Right cardiac atrium (tissue), 5 donors: ENCODE data around the gene ZNF189. TPM values are rescaled to one million over a fixed set of nuclear protein-coding genes. Genes with fewer than 3 reads are reported as not detected.
A peak's percentile ranks its signal among the peaks of the same experiment; 100 is the strongest.

Source experiments
- ATAC-seq, 2 donors: fragments of 200-7000 bp; cut with Tn5 transposase; one replicate each; pipeline versions ENCODE4 v1.8.0 to v1.9.1; 2020; ENCODE audit warnings: moderate library complexity in 2 of 2, mild to moderate bottlenecking in 1 of 2
- DNase-seq, 3 donors: peaks; one replicate each; pipeline ENCODE4 v3.0.0-alpha.2; 2020
- H3K27ac ChIP-seq: one replicate; pipeline ENCODE4 v1.5.1; 2013; ENCODE audit warnings: mild to moderate bottlenecking, low read length, control low read depth, moderate library complexity
- H3K27me3 ChIP-seq: one replicate; pipeline ENCODE4 v1.6.1; 2013; ENCODE audit not compliant: control insufficient read depth, insufficient read depth
- H3K4me1 ChIP-seq: one replicate; pipeline ENCODE4 v1.6.1; 2013; ENCODE audit warnings: low read length; ENCODE audit not compliant: control insufficient read depth, insufficient read depth
- H3K4me3 ChIP-seq: one replicate; pipeline ENCODE4 v1.5.1; 2013; ENCODE audit warnings: low read length, control low read depth
- H3K9me3 ChIP-seq: one replicate; pipeline ENCODE4 v1.6.1; 2013; ENCODE audit warnings: low read length; ENCODE audit not compliant: control insufficient read depth
- WGBS: extraction: QIAGEN DNeasy Blood & Tissue Kit; methylation state at CpG from one replicate; pipeline ENCODE4 v1.1.7; 2013; 5-methylcytosine and 5-hydroxymethylcytosine counted together
- intact Hi-C, 4 donors: fragments of 100-400 bp; cut with DNase I; formaldehyde crosslinking; loops; one replicate each; pipeline versions ENCODE4 v1.11.0 to v1.14.0; 2022 to 2023
- polyA plus RNA-seq: library from polyadenylated mRNA; stranded (reverse); fragments of 200-250 nt; gene quantifications from one replicate; pipeline ENCODE4 v1.2.3, GENCODE V29; 2013
- total RNA-seq, 4 donors: library from RNA; stranded (reverse); fragmentation: NEBNext Ultra II Directional; extraction: Animal tissue kit (Norgen Biotek cat#: 25700); gene quantifications; one replicate each; pipeline ENCODE4 v1.2.1, GENCODE V29; 2021
- donor health status: healthy with polysubstance abuse.
- donor health status: DM: no; HTN: yes; CAD: no.
- donor health status: DM: no; HTN: no; CAD: no.
- donor health status: DM: no; HTN: yes; CAD: no; lungs with severe emphysema.
- donor health status: DM: yes; HTN: yes; CAD: no.

The ZNF189 gene
- total and polyA plus RNA-seq, 5 donors, result 17.9 to 38.3 (median 28.7) TPM

GRCh38 chr9:101440714-101441230 lies 42.1 kb downstream of the ZNF189 start:
- DNase-seq (no peak), ATAC-seq (no peak)
- intact Hi-C loops, result no loop called here
- WGBS, result 53% methylated on average over 3 of the region's 3 CpGs
- Histone ChIP-seq H3K4me3 (no peak overlapping the region), H3K27me3 (no peaks in the 10 kb centered on the region), H3K9me3 (no peaks in the 10 kb centered on the region), H3K4me1 (no peaks in the 10 kb centered on the region), H3K27ac (no peak overlapping the region)

- peak; percentile 52 to 59 for ATAC-seq
- WGBS, result 66% methylated on average over 3 of the region's 3 CpGs
- DNase-seq, result peak in 1 of 3 donors; percentile 48
- no peak overlapping the region for H3K27ac ChIP-seq
- intact Hi-C loops, result no loop called here
- no peaks in the 10 kb centered on the region for H3K9me3 ChIP-seq
- no peaks in the 10 kb centered on the region for H3K27me3 ChIP-seq
- H3K4me1 ChIP-seq, result no peaks in the 10 kb centered on the region
- H3K4me3 ChIP-seq, result no peak overlapping the region
These were observed 43.7 kb downstream of the ZNF189 start for GRCh38 chr9:101442318-101442717.

- intact Hi-C loops, result no loop called here
- DNase-seq (no peak), ATAC-seq (no peak)
- Histone ChIP-seq H3K4me3 (no peak overlapping the region), H3K9me3 (no peaks in the 10 kb centered on the region), H3K27me3 (no peaks in the 10 kb centered on the region), H3K27ac (no peak overlapping the region), H3K4me1 (no peaks in the 10 kb centered on the region)
- 74% methylated on average over 3 of the region's 3 CpGs for WGBS
These were observed 44.1 kb downstream of the ZNF189 start for GRCh38 chr9:101442736-101443135.

- Histone ChIP-seq H3K27me3 (no peaks in the 10 kb centered on the region), H3K27ac (peak overlapping the region; percentile 75), H3K9me3 (no peaks in the 10 kb centered on the region), H3K4me1 (no peaks in the 10 kb centered on the region), H3K4me3 (no peak overlapping the region)
- WGBS, result 44% methylated on average over 9 of the region's 9 CpGs
- DNase-seq (peak; percentile 59 to 82 (median 78)), ATAC-seq (peak; percentile 95 to 96)
- intact Hi-C loops, result no loop called here
These were observed 44.7 kb downstream of the ZNF189 start for GRCh38 chr9:101443364-101443771.

- H3K4me1 ChIP-seq, result no peaks in the 10 kb centered on the region
- intact Hi-C loops, result no loop called here
- WGBS, result 47% methylated on average over 5 of the region's 5 CpGs
- DNase-seq (no peak), ATAC-seq (no peak)
- no peaks in the 10 kb centered on the region for H3K27me3 ChIP-seq
- no peak overlapping the region for H3K27ac ChIP-seq
- no peaks in the 10 kb centered on the region for H3K9me3 ChIP-seq
- no peak overlapping the region for H3K4me3 ChIP-seq
These were observed 46.8 kb downstream of the ZNF189 start for GRCh38 chr9:101445353-101446029.

GRCh38 chr9:101446732-101447131 lies 48.1 kb downstream of the ZNF189 start:
- no peak for ATAC-seq
- no peaks in the 10 kb centered on the region for H3K27me3 ChIP-seq
- intact Hi-C loops, result no loop called here
- DNase-seq, result no peak
- no peaks in the 10 kb centered on the region for H3K9me3 ChIP-seq
- H3K4me3 ChIP-seq, result no peak overlapping the region
- H3K4me1 ChIP-seq, result peaks cover 2% of the 10 kb centered on the region
- no peak overlapping the region for H3K27ac ChIP-seq

GRCh38 chr9:101448680-101449070 lies 50.0 kb downstream of the ZNF189 start:
- peaks cover 2% of the 10 kb centered on the region for H3K4me1 ChIP-seq
- H3K4me3 ChIP-seq, result no peak overlapping the region
- H3K9me3 ChIP-seq, result no peaks in the 10 kb centered on the region
- 55% methylated on average over 4 of the region's 4 CpGs for WGBS
- ATAC-seq (no peak), DNase-seq (no peak)
- intact Hi-C loops, result no loop called here
- H3K27ac ChIP-seq, result no peak overlapping the region
- no peaks in the 10 kb centered on the region for H3K27me3 ChIP-seq

- intact Hi-C loops, result no loop called here
- DNase-seq (peak; percentile 63 to 88 (median 87)), ATAC-seq (peak; percentile 97)
- Histone ChIP-seq H3K9me3 (no peaks in the 10 kb centered on the region), H3K4me1 (peaks cover 2% of the 10 kb centered on the region), H3K4me3 (peak overlapping the region; percentile 42), H3K27ac (peak overlapping the region; percentile 89), H3K27me3 (no peaks in the 10 kb centered on the region)
- 1% methylated on average over 40 of the region's 40 CpGs for WGBS
These were observed 50.5 kb downstream of the ZNF189 start for GRCh38 chr9:101449071-101449721.

- no peaks in the 10 kb centered on the region for H3K27me3 ChIP-seq
- H3K4me3 ChIP-seq, result no peak overlapping the region
- intact Hi-C loops, result no loop called here
- peaks cover 2% of the 10 kb centered on the region for H3K4me1 ChIP-seq
- no peak for ATAC-seq
- no peak overlapping the region for H3K27ac ChIP-seq
- WGBS, result 29% methylated on average over 4 of the region's 4 CpGs
- no peak for DNase-seq
- no peaks in the 10 kb centered on the region for H3K9me3 ChIP-seq
These were observed 52.3 kb downstream of the ZNF189 start for GRCh38 chr9:101450931-101451330.

- no peaks in the 10 kb centered on the region for H3K9me3 ChIP-seq
- intact Hi-C loops, result no loop called here
- H3K27ac ChIP-seq, result no peak overlapping the region
- WGBS, result 91% methylated on average over 4 of the region's 4 CpGs
- ATAC-seq, result no peak
- H3K4me1 ChIP-seq, result peaks cover 2% of the 10 kb centered on the region
- no peak for DNase-seq
- no peaks in the 10 kb centered on the region for H3K27me3 ChIP-seq
- no peak overlapping the region for H3K4me3 ChIP-seq
These were observed 52.8 kb downstream of the ZNF189 start for GRCh38 chr9:101451498-101451897.

- no peaks in the 10 kb centered on the region for H3K9me3 ChIP-seq
- no peak for DNase-seq
- H3K4me3 ChIP-seq, result no peak overlapping the region
- no peak for ATAC-seq
- H3K4me1 ChIP-seq, result peaks cover 4% of the 10 kb centered on the region
- WGBS, result 82% methylated on average over 4 of the region's 4 CpGs
- no peaks in the 10 kb centered on the region for H3K27me3 ChIP-seq
- intact Hi-C loops, result no loop called here
- H3K27ac ChIP-seq, result no peak overlapping the region
These were observed 55.3 kb downstream of the ZNF189 start for GRCh38 chr9:101453776-101454570.
